ENCODE measurements around the gene FHIT.
"Not testable (repeated sequence)": the region's sequence is repeated elsewhere in the genome, so short reads cannot be mapped to it uniquely, and the experiment has no call there.

FHIT gene

DNA sequence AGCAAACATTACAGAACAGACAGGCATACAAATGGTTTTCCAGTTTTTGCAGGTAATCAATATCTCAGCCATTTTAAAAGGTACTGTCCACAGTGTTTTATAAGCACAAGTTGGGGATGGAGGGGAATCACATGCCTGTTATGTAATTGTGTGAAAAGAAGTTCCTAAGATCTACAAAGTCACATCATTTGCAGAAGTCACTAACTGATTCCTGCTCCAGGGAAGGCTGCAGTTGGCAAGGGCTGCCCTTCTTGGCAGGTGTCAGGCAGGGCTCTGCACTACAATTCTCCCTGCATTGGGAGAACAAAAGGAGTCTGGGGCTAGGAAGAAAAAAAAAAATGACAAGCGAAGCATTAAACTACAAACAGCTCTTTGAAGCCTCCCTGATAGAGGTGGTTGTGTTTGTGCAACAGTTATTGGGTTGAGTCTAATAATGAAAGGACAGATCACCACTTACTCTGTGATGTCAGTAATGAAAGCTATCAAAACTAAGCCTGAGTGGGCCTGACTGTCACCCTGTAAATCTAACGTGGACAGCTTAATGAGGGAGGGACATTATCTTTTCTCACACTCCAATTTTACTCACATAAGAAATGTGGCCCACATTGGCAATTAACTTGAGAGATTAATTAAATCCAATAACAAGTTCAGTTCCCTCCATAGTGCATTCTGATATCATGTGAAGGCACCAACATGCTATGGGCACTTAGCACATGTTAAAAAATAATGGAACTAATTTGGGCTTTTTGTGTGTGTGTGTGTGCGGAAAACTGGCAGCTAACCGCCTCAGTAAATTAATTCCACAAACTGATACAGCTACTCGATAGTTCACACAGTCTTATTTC is 242.9 kb downstream of the FHIT start:
- no peak for FAIRE-seq
- no peak for DNase-seq (ENCODE audit: insufficient read length, low spot score)
- TF ChIP-seq, protein P1, sequence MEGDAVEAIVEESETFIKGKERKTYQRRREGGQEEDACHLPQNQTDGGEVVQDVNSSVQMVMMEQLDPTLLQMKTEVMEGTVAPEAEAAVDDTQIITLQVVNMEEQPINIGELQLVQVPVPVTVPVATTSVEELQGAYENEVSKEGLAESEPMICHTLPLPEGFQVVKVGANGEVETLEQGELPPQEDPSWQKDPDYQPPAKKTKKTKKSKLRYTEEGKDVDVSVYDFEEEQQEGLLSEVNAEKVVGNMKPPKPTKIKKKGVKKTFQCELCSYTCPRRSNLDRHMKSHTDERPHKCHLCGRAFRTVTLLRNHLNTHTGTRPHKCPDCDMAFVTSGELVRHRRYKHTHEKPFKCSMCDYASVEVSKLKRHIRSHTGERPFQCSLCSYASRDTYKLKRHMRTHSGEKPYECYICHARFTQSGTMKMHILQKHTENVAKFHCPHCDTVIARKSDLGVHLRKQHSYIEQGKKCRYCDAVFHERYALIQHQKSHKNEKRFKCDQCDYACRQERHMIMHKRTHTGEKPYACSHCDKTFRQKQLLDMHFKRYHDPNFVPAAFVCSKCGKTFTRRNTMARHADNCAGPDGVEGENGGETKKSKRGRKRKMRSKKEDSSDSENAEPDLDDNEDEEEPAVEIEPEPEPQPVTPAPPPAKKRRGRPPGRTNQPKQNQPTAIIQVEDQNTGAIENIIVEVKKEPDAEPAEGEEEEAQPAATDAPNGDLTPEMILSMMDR (IDR thresholded peaks at IDR 0.05; ENCODE audit: insufficient read depth, missing control alignments), result no peak

DNA sequence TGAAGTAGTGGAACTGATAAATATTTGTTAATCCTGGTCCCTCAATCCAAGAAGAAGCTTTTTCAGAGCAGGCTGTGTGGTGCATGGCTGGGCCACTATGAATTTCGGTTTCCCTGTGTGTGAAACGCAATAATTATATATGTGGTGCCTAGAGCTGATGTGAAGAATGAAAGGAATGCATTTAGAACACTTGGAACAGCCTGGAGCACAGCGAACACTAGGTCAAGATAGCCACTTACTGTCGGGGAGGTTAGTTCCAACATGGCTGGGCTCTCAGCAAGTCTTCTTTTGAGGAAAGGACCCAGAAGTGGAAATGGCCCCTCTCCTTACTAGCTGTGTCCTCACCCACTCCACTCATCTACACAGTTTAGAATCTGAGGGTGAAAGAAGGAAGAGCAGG is 245.7 kb downstream of the FHIT start:
- no peak for FAIRE-seq
- no peak for DNase-seq (ENCODE audit: insufficient read length, low spot score)
- TF ChIP-seq, protein P1 (IDR thresholded peaks at IDR 0.05; ENCODE audit: insufficient read depth, missing control alignments), result no peak

DNA sequence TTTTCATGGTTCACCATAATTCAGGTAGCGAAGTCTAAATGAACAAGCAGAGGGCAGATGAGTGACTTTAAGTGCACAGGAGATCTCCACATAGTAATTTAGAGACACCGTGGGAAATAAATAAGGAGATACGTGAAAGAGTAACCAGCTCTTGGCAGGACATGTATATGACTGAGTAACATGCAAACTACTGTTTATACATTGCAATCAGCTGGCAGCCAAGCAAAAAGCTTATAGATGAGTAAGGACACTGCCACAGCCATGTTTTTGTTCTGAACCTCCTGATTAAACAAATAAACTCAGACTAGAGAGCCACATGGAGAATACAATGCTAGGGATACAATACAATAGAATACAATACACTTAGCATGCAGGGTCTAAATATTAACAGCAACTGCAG is 252.4 kb downstream of the FHIT start:
- no peak for FAIRE-seq

DNA sequence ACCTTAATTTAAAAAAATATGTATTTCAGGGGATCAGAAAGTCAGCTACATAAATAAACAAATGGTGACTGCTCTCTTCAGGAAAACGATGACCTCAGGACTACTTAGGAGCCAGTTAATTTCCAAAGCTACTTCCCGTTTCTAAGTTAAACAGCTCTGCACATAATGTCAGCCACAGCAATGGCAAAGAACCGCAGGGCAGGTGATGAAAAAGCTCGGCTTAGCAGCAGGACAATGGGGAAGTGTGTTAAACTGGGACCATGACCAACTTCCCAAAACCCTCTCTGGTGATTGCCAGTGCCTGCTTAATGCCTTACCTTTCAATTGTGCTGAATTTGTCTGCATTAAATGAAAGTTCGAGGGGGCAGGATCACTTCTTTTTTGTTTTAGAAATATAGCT is 258.9 kb downstream of the FHIT start:
- DNase-seq (ENCODE audit: insufficient read length, low spot score) (no peak), FAIRE-seq (no peak)
- TF ChIP-seq, protein P1 (IDR thresholded peaks at IDR 0.05; ENCODE audit: insufficient read depth, missing control alignments), result no peak

More for the DNA sequence above, 252.4 kb downstream of the FHIT start:
- TF ChIP-seq, protein P1 (IDR thresholded peaks at IDR 0.05; ENCODE audit: insufficient read depth, missing control alignments), result no peak
- no peak for DNase-seq (ENCODE audit: insufficient read length, low spot score)

DNA sequence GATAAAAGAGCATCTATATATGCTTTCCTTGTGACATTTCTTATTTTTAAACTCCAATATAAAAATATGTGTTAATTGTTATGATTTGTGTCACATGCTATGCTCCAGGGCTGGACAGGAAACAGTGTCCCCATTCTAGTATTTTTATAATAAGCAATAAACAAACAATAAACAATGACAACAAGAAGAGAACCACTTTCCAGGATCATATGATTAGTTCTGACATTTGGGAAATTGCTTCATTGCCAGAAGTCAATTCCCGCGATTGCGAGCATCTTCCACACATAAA is 260.9 kb downstream of the FHIT start:
- no peak for DNase-seq (ENCODE audit: insufficient read length, low spot score)
- TF ChIP-seq, protein P1 (IDR thresholded peaks at IDR 0.05; ENCODE audit: insufficient read depth, missing control alignments), result no peak
- no peak for FAIRE-seq

DNA sequence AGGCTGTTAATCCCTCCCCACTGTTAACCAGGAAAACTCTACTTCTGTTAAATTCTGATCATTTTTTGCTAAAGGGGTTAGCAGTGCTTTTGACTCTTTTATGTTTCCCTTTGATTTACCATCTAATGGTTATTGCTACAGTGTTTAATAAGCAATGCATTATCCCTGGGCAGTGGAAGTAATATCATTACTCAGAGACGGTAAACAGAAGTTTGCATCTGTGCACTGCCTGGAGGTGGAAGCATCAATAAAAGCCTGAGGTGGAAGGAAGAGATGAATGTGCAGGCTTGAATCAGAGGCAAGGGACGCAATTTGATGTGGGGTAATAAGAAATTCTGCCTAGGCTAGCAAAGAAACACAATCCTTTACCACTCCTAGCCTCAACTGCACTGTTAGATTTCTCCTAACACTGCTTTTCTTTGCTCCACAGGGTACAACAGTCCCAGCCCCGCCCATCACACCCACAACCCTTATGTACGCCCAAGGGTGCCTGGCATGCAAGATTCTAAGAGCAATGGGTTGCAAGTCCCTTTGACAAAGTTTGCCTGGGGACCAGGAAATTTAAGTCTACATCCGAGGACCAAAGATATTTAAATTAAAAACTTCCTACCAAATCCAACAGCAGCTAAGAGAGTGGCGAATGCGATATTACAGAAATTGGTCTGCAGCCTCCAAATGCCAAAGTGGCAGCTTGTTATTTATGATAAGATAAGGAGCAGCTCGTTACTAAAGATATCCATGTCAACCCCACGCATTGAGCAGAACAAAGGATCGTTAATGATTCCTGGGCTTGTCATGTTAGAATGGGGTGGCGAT is 261.4 kb downstream of the FHIT start:
- no peak for DNase-seq (ENCODE audit: insufficient read length, low spot score)
- FAIRE-seq, result no peak
- TF ChIP-seq, protein P1 (IDR thresholded peaks at IDR 0.05; ENCODE audit: insufficient read depth, missing control alignments), result no peak

DNA sequence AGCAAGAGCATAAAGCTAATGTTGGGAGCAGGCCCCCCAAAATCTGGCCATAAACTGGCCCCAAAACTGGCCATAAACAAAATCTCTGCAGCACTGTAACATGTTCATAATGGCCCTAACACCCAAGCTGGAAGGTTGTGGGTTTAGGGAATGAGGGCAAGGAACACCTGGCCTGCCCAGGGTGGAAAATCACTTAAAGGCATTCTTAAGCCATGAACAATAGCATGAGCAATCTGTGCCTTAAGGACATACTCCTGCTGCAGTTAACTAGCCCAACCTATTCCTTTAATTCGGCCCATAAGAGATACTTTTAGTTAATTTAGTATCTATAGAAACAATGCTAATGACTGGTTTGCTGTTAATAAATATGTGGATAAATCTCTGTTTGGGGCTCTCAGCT is 264.1 kb downstream of the FHIT start:
- not testable (repeated sequence) for DNase-seq (ENCODE audit: insufficient read length, low spot score); FAIRE-seq

Measured in D721Med (cell line).